Hematopoietic multipotent progenitor cell treated with erythropoietin and hydrocortisone succinate and interleukin-3 and kit ligand, for 8 days (in vitro differentiated cells): ENCODE measurements around the gene GRK5.

Experiments
- DNase-seq: peaks from one replicate; pipeline ENCODE4 v3.0.0-alpha.2; 2015

The GRK5 gene

GRCh38 chr10:119470920-119471702 is 263.7 kb downstream of the GRK5 start:
- no peak for DNase-seq

- DNase-seq: no peak
Measured at GRCh38 chr10:119473771-119474170, 266.4 kb downstream of the GRK5 start.

- no peak for DNase-seq
Measured at GRCh38 chr10:119474606-119475005, 267.2 kb downstream of the GRK5 start.

GRCh38 chr10:119477444-119477843 is 270.1 kb downstream of the GRK5 start:
- DNase-seq: no peak

- DNase-seq: no peak
Measured at GRCh38 chr10:119478111-119478802, 270.9 kb downstream of the GRK5 start.

- no peak for DNase-seq
Measured at GRCh38 chr10:119478811-119479341, 271.5 kb downstream of the GRK5 start.

GRCh38 chr10:119479532-119479931 is 272.2 kb downstream of the GRK5 start:
- DNase-seq: no peak

- no peak for DNase-seq
Measured at GRCh38 chr10:119480667-119481066, 273.3 kb downstream of the GRK5 start.

- no peak for DNase-seq
Measured at GRCh38 chr10:119481781-119482426, 274.5 kb downstream of the GRK5 start.

- DNase-seq: no peak
Measured at GRCh38 chr10:119483001-119483400, 275.6 kb downstream of the GRK5 start.

- DNase-seq: peak; percentile 21
Measured at GRCh38 chr10:119483839-119484238, 276.5 kb downstream of the GRK5 start.

GRCh38 chr10:119488675-119489074 is 281.3 kb downstream of the GRK5 start:
- DNase-seq: no peak

- DNase-seq: no peak
Measured at GRCh38 chr10:119489991-119490326, 282.6 kb downstream of the GRK5 start.

- no peak for DNase-seq
Measured at GRCh38 chr10:119491966-119492757, 284.8 kb downstream of the GRK5 start.

- DNase-seq: no peak
Measured at GRCh38 chr10:119493155-119493554, 285.8 kb downstream of the GRK5 start.

- no peak for DNase-seq
Measured at GRCh38 chr10:119494236-119495020, 287.1 kb downstream of the GRK5 start.

- no peak for DNase-seq
Measured at GRCh38 chr10:119495021-119495505, 287.7 kb downstream of the GRK5 start.

- peak; percentile 79 for DNase-seq
Measured at GRCh38 chr10:119495545-119495944, 288.2 kb downstream of the GRK5 start.

- DNase-seq: no peak
Measured at GRCh38 chr10:119496273-119496672, 288.9 kb downstream of the GRK5 start.

GRCh38 chr10:119497243-119497642 is 289.9 kb downstream of the GRK5 start:
- no peak for DNase-seq

GRCh38 chr10:119498889-119499676 is 291.7 kb downstream of the GRK5 start:
- DNase-seq: no peak
